CD4-positive, alpha-beta T cell treated with Interleukin-21 for 1 hour (primary cell): ENCODE measurements around the gene ZBTB34.

ENCODE experiments used
- DNase-seq: peaks from one replicate; pipeline ENCODE4 v3.0.0-alpha.2; 2020

The ZBTB34 gene

GRCh38 chr9:126932871-126933321, 72.5 kb downstream of the ZBTB34 start:
- DNase-seq, result no peak

GRCh38 chr9:126933334-126933980, 73.0 kb downstream of the ZBTB34 start:
- DNase-seq, result no peak

- DNase-seq, result no peak
Measured at GRCh38 chr9:126934441-126934840, 74.0 kb downstream of the ZBTB34 start.
